GM12878 (cell line): Measurements from ENCODE around the gene MMP12. TPM values are rescaled to one million over a fixed set of nuclear protein-coding genes. Genes with fewer than 3 reads are reported as not detected.

Experiments
- CBX3 ChIP-seq: fragments of 200-600 bp; sonication (generic); IDR thresholded peaks from 2 replicates; pipeline ENCODE4 v1.6.1; 2016; ENCODE audit warnings: low read depth, borderline replicate concordance
- MTA3 ChIP-seq: IDR thresholded peaks from 2 replicates; pipeline ENCODE4 v1.6.1; 2012; ENCODE audit warnings: low read length, inconsistent platforms, borderline replicate concordance
- SP1 ChIP-seq: IDR thresholded peaks from one replicate; pipeline ENCODE4 v1.6.1; 2011; ENCODE audit warnings: low read depth, low read length
- polyA plus RNA-seq, 11 experiments: library from polyadenylated mRNA; depleted of rRNA in 4 of 11; unstranded in 6 of 11; stranded (reverse) in 5 of 11; fragments of >200 nt; fragmentation: Nextera tagmentation in 4 of 11; fragmentation: Illumina TruSeq in 1 of 11; extraction: Ambion mirVana in 4 of 11; extraction: Trizol in 1 of 11; gene quantifications; 1 replicate in 1 of 11; 2 replicates in 10 of 11; pipeline versions ENCODE4 v1.2.1 to v1.2.3, GENCODE V29; 2011 to 2016; ENCODE audit warnings: inconsistent platforms in 2 of 11, missing spikeins in 2 of 11, low read depth in 1 of 11
- total RNA-seq, 4 experiments: library from RNA; depleted of rRNA in 3 of 4; stranded (reverse); fragments of >200 nt in 3 of 4; fragmentation: Illumina TruSeq in 1 of 4; extraction: Trizol in 1 of 4; gene quantifications; 2 replicates each; pipeline versions ENCODE4 v1.2.1 to v1.2.3, GENCODE V29; 2013 to 2021
- TF ChIP-seq, protein P1 (sequence below): IDR thresholded peaks from 2 replicates; pipeline ENCODE4 v1.6.1; 2011; ENCODE audit warnings: borderline replicate concordance, low read depth, mild to moderate bottlenecking, moderate library complexity, mixed read lengths, low read length; ENCODE audit not compliant: insufficient read depth; ENCODE audit errors: extremely low read length
- TF ChIP-seq, protein P2 (sequence below): IDR thresholded peaks from 2 replicates; pipeline ENCODE4 v1.6.1; 2012; ENCODE audit warnings: mild to moderate bottlenecking, low read depth, low read length
- TF ChIP-seq, protein P3 (sequence below): fragments of 450-650 bp; conservative IDR thresholded peaks from 2 replicates; pipeline ENCODE4 v1.6.1; 2017; ENCODE audit warnings: mild to moderate bottlenecking, moderate library complexity
- TF ChIP-seq, protein P4 (sequence below): fragments of 450-650 bp; IDR thresholded peaks from 2 replicates; pipeline ENCODE4 v1.6.1; 2017; ENCODE audit warnings: mild to moderate bottlenecking, moderate library complexity
- TF ChIP-seq, protein P5 (sequence below): fragments of 450-650 bp; IDR thresholded peaks from 2 replicates; pipeline ENCODE4 v1.6.1; 2017; ENCODE audit warnings: mild to moderate bottlenecking, moderate library complexity

The MMP12 gene
- total and polyA plus RNA-seq, 10 of the 15 experiments (the other 5 are each of a cell fraction or from before 2014, with no cell fraction given): 0.14 TPM; not detected in 9

DNA sequence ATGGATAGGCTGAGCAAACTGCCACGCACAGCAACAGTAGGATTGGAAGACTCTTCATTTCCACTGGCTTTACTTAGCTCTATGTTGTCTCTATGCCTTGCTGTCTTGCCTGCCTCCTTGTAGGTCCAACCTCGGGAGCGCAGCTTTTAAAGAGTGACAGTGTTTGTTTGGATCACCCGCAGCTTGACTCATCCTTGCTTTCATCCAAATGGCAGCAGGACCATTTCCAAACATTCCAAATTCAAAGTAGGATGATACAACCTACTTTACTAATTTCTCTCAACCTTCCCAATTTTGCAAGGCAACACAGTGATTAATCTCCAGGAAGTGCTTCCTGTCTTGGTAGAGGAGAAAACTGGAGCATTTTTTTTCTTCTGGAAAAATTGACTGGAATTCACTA, 31.3 kb downstream of the MMP12 start, which contains the start of gene MMP3 (continued):
- TF ChIP-seq, protein P1, sequence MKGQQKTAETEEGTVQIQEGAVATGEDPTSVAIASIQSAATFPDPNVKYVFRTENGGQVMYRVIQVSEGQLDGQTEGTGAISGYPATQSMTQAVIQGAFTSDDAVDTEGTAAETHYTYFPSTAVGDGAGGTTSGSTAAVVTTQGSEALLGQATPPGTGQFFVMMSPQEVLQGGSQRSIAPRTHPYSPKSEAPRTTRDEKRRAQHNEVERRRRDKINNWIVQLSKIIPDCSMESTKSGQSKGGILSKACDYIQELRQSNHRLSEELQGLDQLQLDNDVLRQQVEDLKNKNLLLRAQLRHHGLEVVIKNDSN: no peak
- TF ChIP-seq, protein P2, sequence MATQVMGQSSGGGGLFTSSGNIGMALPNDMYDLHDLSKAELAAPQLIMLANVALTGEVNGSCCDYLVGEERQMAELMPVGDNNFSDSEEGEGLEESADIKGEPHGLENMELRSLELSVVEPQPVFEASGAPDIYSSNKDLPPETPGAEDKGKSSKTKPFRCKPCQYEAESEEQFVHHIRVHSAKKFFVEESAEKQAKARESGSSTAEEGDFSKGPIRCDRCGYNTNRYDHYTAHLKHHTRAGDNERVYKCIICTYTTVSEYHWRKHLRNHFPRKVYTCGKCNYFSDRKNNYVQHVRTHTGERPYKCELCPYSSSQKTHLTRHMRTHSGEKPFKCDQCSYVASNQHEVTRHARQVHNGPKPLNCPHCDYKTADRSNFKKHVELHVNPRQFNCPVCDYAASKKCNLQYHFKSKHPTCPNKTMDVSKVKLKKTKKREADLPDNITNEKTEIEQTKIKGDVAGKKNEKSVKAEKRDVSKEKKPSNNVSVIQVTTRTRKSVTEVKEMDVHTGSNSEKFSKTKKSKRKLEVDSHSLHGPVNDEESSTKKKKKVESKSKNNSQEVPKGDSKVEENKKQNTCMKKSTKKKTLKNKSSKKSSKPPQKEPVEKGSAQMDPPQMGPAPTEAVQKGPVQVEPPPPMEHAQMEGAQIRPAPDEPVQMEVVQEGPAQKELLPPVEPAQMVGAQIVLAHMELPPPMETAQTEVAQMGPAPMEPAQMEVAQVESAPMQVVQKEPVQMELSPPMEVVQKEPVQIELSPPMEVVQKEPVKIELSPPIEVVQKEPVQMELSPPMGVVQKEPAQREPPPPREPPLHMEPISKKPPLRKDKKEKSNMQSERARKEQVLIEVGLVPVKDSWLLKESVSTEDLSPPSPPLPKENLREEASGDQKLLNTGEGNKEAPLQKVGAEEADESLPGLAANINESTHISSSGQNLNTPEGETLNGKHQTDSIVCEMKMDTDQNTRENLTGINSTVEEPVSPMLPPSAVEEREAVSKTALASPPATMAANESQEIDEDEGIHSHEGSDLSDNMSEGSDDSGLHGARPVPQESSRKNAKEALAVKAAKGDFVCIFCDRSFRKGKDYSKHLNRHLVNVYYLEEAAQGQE: no peak
- TF ChIP-seq, protein P3, sequence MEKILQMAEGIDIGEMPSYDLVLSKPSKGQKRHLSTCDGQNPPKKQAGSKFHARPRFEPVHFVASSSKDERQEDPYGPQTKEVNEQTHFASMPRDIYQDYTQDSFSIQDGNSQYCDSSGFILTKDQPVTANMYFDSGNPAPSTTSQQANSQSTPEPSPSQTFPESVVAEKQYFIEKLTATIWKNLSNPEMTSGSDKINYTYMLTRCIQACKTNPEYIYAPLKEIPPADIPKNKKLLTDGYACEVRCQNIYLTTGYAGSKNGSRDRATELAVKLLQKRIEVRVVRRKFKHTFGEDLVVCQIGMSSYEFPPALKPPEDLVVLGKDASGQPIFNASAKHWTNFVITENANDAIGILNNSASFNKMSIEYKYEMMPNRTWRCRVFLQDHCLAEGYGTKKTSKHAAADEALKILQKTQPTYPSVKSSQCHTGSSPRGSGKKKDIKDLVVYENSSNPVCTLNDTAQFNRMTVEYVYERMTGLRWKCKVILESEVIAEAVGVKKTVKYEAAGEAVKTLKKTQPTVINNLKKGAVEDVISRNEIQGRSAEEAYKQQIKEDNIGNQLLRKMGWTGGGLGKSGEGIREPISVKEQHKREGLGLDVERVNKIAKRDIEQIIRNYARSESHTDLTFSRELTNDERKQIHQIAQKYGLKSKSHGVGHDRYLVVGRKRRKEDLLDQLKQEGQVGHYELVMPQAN: no peak
- TF ChIP-seq, protein P4, sequence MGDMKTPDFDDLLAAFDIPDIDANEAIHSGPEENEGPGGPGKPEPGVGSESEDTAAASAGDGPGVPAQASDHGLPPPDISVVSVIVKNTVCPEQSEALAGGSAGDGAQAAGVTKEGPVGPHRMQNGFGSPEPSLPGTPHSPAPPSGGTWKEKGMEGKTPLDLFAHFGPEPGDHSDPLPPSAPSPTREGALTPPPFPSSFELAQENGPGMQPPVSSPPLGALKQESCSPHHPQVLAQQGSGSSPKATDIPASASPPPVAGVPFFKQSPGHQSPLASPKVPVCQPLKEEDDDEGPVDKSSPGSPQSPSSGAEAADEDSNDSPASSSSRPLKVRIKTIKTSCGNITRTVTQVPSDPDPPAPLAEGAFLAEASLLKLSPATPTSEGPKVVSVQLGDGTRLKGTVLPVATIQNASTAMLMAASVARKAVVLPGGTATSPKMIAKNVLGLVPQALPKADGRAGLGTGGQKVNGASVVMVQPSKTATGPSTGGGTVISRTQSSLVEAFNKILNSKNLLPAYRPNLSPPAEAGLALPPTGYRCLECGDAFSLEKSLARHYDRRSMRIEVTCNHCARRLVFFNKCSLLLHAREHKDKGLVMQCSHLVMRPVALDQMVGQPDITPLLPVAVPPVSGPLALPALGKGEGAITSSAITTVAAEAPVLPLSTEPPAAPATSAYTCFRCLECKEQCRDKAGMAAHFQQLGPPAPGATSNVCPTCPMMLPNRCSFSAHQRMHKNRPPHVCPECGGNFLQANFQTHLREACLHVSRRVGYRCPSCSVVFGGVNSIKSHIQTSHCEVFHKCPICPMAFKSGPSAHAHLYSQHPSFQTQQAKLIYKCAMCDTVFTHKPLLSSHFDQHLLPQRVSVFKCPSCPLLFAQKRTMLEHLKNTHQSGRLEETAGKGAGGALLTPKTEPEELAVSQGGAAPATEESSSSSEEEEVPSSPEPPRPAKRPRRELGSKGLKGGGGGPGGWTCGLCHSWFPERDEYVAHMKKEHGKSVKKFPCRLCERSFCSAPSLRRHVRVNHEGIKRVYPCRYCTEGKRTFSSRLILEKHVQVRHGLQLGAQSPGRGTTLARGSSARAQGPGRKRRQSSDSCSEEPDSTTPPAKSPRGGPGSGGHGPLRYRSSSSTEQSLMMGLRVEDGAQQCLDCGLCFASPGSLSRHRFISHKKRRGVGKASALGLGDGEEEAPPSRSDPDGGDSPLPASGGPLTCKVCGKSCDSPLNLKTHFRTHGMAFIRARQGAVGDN: no peak
- no peak for TF ChIP-seq SP1
- TF ChIP-seq, protein P5, sequence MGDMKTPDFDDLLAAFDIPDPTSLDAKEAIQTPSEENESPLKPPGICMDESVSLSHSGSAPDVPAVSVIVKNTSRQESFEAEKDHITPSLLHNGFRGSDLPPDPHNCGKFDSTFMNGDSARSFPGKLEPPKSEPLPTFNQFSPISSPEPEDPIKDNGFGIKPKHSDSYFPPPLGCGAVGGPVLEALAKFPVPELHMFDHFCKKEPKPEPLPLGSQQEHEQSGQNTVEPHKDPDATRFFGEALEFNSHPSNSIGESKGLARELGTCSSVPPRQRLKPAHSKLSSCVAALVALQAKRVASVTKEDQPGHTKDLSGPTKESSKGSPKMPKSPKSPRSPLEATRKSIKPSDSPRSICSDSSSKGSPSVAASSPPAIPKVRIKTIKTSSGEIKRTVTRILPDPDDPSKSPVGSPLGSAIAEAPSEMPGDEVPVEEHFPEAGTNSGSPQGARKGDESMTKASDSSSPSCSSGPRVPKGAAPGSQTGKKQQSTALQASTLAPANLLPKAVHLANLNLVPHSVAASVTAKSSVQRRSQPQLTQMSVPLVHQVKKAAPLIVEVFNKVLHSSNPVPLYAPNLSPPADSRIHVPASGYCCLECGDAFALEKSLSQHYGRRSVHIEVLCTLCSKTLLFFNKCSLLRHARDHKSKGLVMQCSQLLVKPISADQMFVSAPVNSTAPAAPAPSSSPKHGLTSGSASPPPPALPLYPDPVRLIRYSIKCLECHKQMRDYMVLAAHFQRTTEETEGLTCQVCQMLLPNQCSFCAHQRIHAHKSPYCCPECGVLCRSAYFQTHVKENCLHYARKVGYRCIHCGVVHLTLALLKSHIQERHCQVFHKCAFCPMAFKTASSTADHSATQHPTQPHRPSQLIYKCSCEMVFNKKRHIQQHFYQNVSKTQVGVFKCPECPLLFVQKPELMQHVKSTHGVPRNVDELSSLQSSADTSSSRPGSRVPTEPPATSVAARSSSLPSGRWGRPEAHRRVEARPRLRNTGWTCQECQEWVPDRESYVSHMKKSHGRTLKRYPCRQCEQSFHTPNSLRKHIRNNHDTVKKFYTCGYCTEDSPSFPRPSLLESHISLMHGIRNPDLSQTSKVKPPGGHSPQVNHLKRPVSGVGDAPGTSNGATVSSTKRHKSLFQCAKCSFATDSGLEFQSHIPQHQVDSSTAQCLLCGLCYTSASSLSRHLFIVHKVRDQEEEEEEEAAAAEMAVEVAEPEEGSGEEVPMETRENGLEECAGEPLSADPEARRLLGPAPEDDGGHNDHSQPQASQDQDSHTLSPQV: no peak
- no peak for TF ChIP-seq CBX3
- no peak for TF ChIP-seq MTA3
